Left colon (tissue), 2 donors: ENCODE results near the gene ARHGEF7. TPM values are rescaled to one million over a fixed set of nuclear protein-coding genes. Genes with fewer than 3 reads are reported as not detected.
"Not testable (repeated sequence)": the region's sequence is repeated elsewhere in the genome, so short reads cannot be mapped to it uniquely, and the experiment has no call there.

Experiments
- ATAC-seq: fragments of 200-7000 bp; cut with Tn5 transposase; one replicate; pipeline ENCODE4 v1.9.1; 2020; ENCODE audit warnings: mild to moderate bottlenecking, moderate library complexity
- DNase-seq, 2 donors: peaks; one replicate each; pipeline ENCODE4 v3.0.0-alpha.2; 2020
- intact Hi-C, 2 donors: fragments of 100-400 bp; cut with DNase I in 1 of 2; cut with micrococcal nuclease in 1 of 2; formaldehyde crosslinking; loops; one replicate each; pipeline versions ENCODE4 v1.11.2 to v1.14.0; 2022; cut with DNase I, micrococcal nuclease
- long read RNA-seq: library from polyadenylated mRNA; unstranded; transcript quantifications from one replicate; pipeline ENCODE4 v2.0.0, GENCODE V29; 2021
- total RNA-seq, 2 donors: library from RNA; stranded (reverse); fragmentation: NEBNext Ultra II Directional; extraction: Animal tissue kit (Norgen Biotek cat#: 25700); gene quantifications; one replicate each; pipeline ENCODE4 v1.2.1, GENCODE V29; 2021
- donor health status: DM: no; HTN: no; CAD: no.
- donor health status: DM: yes; HTN: yes; CAD: no.

Gene ARHGEF7
- total RNA-seq = 10 to 100 TPM; 53.0 to 53.5 TPM
- long read RNA-seq, partial matches to known transcripts = 27 of 36 reads
- long read RNA-seq, other reads (novel, unspliced or antisense) = 9 of 36 reads

DNA sequence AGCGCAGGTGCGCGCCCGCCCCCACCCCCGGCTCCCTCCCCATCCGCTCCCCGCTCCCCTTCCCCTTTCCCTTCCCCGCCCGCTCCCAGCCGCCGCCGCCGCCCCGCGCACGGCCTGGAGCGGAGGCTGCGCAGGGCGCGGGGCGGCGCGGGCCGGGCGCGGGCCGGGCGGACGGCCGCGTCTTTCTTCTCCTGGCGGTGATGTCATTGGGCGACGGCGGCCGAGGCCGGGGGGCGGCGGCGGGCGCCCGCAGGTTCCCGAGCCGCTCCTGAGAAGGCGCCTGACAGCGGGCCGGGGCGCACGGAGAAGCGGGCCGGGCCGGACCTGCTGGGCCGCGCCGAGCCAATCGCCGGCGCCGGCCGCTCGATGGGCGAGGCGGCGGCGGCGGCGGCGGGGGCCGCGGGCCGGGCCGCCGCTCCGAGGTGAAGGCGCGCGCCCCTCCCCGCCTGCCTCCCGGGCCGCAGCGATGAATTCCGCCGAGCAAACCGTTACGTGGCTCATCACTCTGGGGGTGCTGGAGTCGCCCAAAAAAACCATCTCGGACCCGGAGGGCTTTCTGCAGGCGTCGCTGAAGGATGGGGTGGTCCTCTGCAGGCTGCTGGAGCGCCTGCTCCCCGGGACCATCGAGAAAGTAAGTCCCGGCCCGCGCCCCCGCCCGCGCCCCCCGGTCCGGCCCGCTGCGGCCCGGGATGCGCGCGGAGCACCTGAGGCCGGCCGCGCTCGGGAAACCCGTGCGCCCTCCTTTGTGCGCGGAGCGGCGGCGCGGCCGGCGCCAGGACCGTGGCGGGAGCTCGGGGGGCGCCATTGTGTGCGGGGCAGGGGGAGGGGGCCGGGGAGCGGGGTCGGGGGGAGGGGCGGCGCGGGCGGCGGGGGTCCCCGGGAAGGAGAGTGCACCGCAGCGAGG is at the start of gene ARHGEF7:
Gene ARHGEF7, plus strand, starts transcription at position 250 of the 904 bp plus-strand sequence. Its CDS starts 217 bp downstream, at position 467.
- DNase-seq = no peak
- intact Hi-C loops = no loop called here
- peak; percentile 40 for ATAC-seq

GRCh38 chr13:111065698-111066097 is 49.4 kb upstream of the ARHGEF7 start:
- ATAC-seq (no peak), DNase-seq (no peak)
- intact Hi-C loops = loop anchor here in 1 of 2 donors (10.0 kb wide), 1 partner anchor 159 kb away; no protein-coding TSS in a partner anchor

DNA sequence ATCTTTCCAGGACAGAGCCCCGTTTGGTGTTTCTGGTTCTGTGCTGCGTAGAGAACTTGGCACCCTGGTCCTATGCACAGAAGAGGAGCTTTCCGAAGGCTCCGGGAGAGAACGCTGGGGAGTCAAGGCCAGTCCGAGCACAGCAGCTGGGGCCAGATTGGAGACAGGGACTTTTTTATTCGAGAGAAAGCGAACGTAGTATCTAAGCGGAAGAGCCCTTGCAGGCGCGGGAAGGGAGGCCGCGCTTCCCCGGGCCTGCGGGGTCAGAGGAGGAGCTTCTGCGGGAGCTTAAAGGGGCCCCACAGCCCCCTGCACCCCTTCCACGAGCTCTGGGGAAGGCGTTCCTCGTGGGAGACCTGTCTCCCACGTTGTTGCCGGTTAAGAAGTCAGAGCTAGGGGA is 48.6 kb upstream of the ARHGEF7 start:
- intact Hi-C loops = loop anchor here in 1 of 2 donors (10.0 kb wide), 1 partner anchor 158 kb away; no protein-coding TSS in a partner anchor
- DNase-seq (no peak), ATAC-seq (peak; percentile 38)

DNA sequence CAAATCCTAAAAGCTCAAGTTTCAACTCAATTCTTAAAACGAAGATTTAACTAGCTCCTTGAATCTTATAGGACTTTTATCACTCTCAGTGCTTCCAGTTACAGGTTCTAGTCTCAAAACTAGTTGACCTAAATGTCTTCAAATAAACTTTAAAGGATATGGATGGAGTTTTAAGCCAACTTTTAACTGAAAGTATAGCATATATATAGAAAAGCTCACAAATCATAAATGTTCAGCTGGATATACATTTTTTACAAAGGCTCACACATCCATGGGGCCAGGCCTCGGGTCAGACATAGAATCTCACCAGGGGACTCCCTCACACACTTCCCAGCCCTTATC is 47.1 kb upstream of the ARHGEF7 start:
- intact Hi-C loops = loop anchor here in 1 of 2 donors (10.0 kb wide), 1 partner anchor 157 kb away; no protein-coding TSS in a partner anchor
- DNase-seq (no peak), ATAC-seq (no peak)

GRCh38 chr13:111071120-111071519 is 44.0 kb upstream of the ARHGEF7 start:
- intact Hi-C loops, DNase-seq, ATAC-seq: not testable (repeated sequence)

- intact Hi-C loops, ATAC-seq, DNase-seq: not testable (repeated sequence)
Measured at GRCh38 chr13:111071526-111071925, 43.6 kb upstream of the ARHGEF7 start.

DNA sequence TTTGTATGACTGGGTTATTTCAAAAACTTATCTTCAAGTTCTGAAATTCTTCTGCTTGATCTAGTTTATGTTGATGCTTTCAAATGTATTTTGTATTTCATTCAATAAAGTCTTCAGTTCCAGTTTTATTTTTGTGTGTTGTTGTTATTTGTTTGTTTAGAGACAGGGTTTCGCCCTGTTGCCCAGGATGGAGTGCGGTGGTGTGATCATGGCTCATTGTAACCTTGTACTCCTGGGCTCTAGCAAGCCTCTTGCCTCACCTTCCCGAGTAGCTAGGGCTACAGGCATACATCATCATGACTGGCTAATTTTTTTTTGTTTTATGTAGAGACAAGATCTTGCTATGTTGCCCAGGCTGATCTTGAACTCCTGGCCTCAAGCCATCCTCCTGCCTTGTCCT is 40.3 kb upstream of the ARHGEF7 start:
- no peak for ATAC-seq
- DNase-seq = no peak
- intact Hi-C loops = no loop called here

DNA sequence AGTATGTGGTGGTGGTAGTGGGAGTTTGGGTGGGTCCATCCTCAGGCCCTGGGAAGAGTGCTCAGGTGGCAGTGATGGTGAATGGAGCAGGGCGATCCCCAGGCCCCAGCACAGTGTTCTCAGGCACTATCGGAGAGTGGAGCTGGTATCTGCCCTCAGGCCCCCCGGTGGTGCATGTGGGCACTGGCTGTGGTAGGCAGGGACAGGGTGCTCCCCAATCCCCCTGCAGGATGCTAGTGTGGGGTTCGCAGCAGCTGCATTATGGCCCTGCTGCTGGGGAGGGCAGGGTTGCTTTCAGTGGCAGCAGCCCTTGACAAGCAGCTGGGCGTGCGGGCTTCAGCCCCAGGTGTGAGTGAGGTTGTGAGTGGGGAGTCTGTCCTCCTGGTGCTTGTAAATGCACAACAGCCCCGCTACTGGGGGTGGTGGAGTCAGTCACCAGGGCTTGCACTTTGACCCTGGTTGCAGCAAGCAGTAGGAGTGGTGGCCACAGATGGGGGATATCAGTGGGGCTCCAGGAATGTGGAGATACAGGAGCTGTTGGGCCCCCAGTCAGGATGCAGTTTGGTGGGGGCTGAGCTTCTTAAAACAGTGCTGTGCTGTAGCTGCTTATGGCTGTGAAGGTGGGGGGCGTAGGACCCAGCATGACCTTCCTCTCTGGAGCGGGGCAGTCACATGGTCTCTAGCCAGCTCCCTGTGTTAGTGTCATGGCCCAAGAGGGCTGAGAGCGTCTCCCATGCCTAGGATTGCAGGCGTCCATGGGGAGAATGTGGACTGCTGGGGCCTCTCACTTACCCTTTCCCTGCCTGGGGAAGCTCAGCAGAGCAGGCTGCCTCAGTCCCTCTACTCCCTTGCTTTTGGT is 38.7 kb upstream of the ARHGEF7 start:
- intact Hi-C loops = no loop called here
- no peak for DNase-seq
- no peak for ATAC-seq

DNA sequence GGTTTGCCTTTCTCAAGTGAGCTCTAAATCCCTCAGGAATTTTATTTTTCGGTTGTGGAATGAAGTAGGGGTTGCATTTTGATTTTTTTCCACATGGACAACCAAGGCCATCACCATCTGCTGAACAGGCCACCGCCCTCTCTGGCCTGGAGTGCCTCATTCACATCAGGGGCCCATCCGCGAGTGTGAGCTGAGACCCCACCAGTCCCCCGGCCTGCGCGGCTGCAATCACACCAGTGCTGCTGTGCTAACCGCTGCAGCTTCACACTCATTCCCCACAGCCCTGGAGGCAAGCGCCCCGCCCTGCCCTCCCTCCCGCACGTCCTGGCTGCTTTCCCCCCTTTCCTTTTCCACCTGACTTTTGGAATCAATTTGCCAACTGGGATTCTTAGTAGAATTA is 35.7 kb upstream of the ARHGEF7 start:
- no peak for ATAC-seq
- no peak for DNase-seq
- intact Hi-C loops = no loop called here

GRCh38 chr13:111080642-111081041 is 34.5 kb upstream of the ARHGEF7 start:
- ATAC-seq (no peak), DNase-seq (no peak)
- intact Hi-C loops = no loop called here

DNA sequence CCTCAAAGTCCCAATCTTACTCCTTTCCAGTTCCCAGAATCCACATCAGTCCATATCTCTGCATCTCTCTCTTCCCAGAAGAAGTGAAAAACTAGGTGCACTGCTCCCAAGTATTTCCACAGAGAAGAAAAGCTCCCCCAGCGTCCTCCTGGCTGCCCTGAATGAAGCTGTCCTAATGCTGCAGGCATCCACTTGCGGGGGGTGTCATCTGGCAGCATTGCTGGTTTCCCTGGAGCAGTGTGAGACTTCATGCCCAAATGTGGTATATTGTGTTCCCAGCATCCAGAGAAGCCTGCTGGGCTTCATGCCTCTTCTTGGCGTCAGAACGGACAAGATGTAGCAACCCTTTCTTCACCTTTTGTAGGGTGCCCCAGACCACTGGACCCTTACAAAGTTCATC is 32.9 kb upstream of the ARHGEF7 start:
- intact Hi-C loops = no loop called here
- DNase-seq (no peak), ATAC-seq (no peak)

- ATAC-seq, intact Hi-C loops, DNase-seq: not testable (repeated sequence)
Measured at GRCh38 chr13:111082769-111083168, 32.3 kb upstream of the ARHGEF7 start.

- ATAC-seq, intact Hi-C loops, DNase-seq: not testable (repeated sequence)
Measured at GRCh38 chr13:111083693-111084092, 31.4 kb upstream of the ARHGEF7 start.

- DNase-seq (no peak), ATAC-seq (no peak)
- intact Hi-C loops = no loop called here
Measured at GRCh38 chr13:111090169-111090568, 24.9 kb upstream of the ARHGEF7 start.

DNA sequence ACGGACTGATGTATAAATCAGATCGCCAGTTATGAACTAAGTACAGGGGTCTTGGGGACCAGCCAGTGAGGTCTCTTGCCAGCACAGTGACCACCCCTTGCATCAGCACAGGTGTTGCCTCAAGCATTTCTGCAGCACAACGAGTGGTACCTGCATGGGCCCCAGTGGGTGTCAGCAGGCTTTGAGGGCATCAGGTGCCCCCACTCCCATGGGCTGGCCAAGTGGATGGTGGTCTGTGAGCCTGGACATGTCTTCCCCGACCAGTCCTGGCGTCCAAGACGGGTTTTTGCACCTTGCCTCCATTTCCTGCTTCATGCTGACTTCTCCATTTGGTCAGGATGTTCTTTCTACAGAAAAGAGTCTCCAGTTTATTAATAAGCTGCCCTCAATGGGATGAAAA is 22.4 kb upstream of the ARHGEF7 start:
- DNase-seq (no peak), ATAC-seq (no peak)
- intact Hi-C loops = no loop called here

DNA sequence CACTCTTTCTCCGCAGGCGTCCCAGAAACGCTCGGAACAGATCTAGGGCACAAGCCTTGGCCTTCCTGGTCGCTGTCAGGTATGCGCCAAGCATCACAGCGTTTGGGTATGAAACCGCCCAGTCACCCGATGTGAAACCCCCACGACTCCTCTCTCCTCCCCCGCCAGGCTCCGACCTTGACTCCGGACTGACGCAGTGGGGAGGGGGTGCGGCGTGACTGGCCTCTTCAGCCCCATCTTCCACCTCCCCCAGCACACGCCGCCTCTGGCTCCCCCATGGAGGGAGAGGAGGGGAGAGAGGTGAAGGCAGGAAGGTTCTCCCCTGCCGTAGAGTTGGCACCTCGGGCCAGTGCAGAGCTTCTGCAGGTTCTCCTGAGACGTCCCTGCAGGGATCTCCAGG is 22.0 kb upstream of the ARHGEF7 start:
- no peak for DNase-seq
- intact Hi-C loops = no loop called here
- ATAC-seq = no peak

DNA sequence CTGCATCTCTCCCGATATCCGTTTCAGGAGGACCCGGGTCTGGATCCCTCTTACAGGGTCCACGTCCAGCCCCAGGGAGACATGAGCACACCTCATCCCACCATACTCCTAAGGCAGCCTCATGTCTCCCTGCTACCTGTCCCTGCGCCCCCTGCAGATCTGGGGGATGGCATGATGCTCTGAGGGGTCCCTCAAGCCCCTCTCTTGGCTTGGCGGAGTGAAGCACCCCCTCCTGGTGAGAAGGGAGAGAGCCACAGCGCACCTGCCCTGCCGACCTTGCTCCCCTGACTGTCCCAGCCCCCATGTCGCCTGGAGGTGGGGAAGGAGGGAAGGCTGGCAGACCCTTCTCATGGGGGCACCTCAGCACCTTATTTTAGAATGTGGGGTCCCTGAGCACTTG is 21.5 kb upstream of the ARHGEF7 start:
- DNase-seq (no peak), ATAC-seq (no peak)
- intact Hi-C loops = no loop called here

DNA sequence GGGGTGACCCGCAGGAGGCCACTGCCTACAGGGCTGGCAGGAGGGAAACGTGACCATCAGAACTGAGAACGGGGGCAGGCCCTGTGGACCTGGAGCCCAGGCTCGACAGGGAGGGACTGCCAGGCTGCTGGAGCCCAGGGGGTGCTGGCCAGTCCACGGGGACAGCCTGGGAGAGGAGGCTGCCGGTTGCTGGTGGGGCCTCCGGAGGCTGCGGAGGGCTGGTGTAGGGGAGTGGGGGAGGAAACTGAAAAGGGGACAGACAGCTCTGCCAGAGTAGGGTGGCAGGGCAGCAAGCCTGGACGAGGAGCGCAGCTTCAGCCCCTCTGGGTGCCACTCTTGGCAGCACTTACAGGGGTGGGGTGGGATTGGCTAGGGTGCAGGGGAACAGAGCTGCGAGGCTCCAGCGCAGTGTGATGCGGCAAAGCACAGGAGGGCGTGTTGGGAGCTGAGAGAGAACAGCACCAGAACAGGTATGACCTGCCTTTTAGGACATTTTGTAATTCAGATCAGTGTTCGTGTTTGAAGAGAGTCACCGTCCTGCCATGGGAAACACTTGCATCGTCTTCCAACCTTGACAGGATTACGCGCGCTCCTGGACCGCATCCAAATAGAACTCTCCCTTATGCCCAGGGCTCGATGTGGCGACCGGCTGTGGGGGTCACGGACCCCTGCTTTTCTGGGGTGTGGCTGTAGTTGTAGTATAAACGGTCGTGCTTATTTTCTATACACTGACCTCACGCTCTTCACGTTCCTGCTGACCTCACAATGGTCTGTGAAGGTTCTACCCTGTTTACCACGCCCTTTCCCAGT is 19.9 kb upstream of the ARHGEF7 start:
- intact Hi-C loops = no loop called here
- DNase-seq (no peak), ATAC-seq (no peak)
